SK-MEL-5 (cell line): ENCODE measurements around the gene TXNL4B. TPM values are rescaled to one million over a fixed set of nuclear protein-coding genes. Genes with fewer than 3 reads are reported as not detected.

Source experiments
- DNase-seq: peaks from one replicate; pipeline ENCODE4 v3.0.0-alpha.2; 2016; ENCODE audit warnings: low read depth, low spot score
- in situ Hi-C: cut with HindIII; loops from 2 replicates; pipeline ENCODE4 v1.10.0; 2016; ENCODE audit warnings: low sequenced_read_pairs, high pct_unique_total_duplicates, low pct_unique_long_range_greater_than_20kb
- total RNA-seq: library from RNA; depleted of rRNA; stranded (reverse); fragments of >200 nt; shearing (Covaris generic); gene quantifications from 2 replicates; pipeline ENCODE4 v1.2.3, GENCODE V29; 2014; rRNA removed

Gene TXNL4B
- total RNA-seq, 1 experiment from 2014 or later = 11.0 TPM

GRCh38 chr16:72051818-72052217, 41.6 kb downstream of the TXNL4B start:
- in situ Hi-C loops = no loop called here
- no peak for DNase-seq

- DNase-seq = no peak
- in situ Hi-C loops = no loop called here
Measured at GRCh38 chr16:72050769-72051464, 42.5 kb downstream of the TXNL4B start.

- no peak for DNase-seq
- in situ Hi-C loops = no loop called here
Measured at GRCh38 chr16:72049110-72049509, 44.3 kb downstream of the TXNL4B start.

- in situ Hi-C loops = no loop called here
- DNase-seq = no peak
Measured at GRCh38 chr16:72044825-72045359, 48.5 kb downstream of the TXNL4B start.

- in situ Hi-C loops = no loop called here
- DNase-seq = no peak
Measured at GRCh38 chr16:72044296-72044695, 49.1 kb downstream of the TXNL4B start.

GRCh38 chr16:72043539-72043938, 49.9 kb downstream of the TXNL4B start:
- in situ Hi-C loops = no loop called here
- DNase-seq = no peak

GRCh38 chr16:72043058-72043457, 50.4 kb downstream of the TXNL4B start:
- DNase-seq = no peak
- in situ Hi-C loops = no loop called here

GRCh38 chr16:72042157-72042660, 51.2 kb downstream of the TXNL4B start:
- in situ Hi-C loops = no loop called here
- peak; percentile 44 for DNase-seq

GRCh38 chr16:72036098-72036497, 57.3 kb downstream of the TXNL4B start:
- in situ Hi-C loops = no loop called here
- peak; percentile 21 for DNase-seq

Other genes with a start within 250 kb of the TXNL4B start
- 10.3 and 10.5 TPM in 2 replicates for gene ATXN1L, start 247.6 kb downstream of the TXNL4B start, total RNA-seq
- gene ZNF821, start 209.4 kb downstream of the TXNL4B start, total RNA-seq = 4.7 and 6.8 TPM in 2 replicates
- 163 TPM in 2 replicates for gene IST1, start 198.1 kb downstream of the TXNL4B start, total RNA-seq
- not detected in 2 replicates for gene PKD1L3, start 93.2 kb downstream of the TXNL4B start, total RNA-seq
- 10.1 and 10.5 TPM in 2 replicates for gene DHODH, start 84.9 kb downstream of the TXNL4B start, total RNA-seq
- not detected in 2 replicates for gene HP, start 39.1 kb downstream of the TXNL4B start, total RNA-seq
- gene HPR, start 30.4 kb downstream of the TXNL4B start, total RNA-seq = not detected in 2 replicates
- 27.9 and 33.2 TPM in 2 replicates for gene DHX38, start 227 bp upstream of the TXNL4B start, total RNA-seq
- gene PMFBP1, start 78.5 kb upstream of the TXNL4B start, total RNA-seq = 0.29 TPM in 1 of 2 replicates, not detected in the other